Suprapubic skin (tissue), 4 donors: ENCODE data around the gene ACADS. TPM values are rescaled to one million over a fixed set of nuclear protein-coding genes. Genes with fewer than 3 reads are reported as not detected.

ENCODE experiments used
- DNase-seq, 2 donors: peaks; one replicate each; pipeline ENCODE4 v3.0.0-alpha.2; 2019; ENCODE audit warnings: low spot score in 2 of 2
- H3K27ac ChIP-seq: fragments of 200-600 bp; sonication (generic); one replicate; pipeline ENCODE4 v1.5.1; 2019
- H3K27me3 ChIP-seq: fragments of 200-600 bp; sonication (generic); one replicate; pipeline ENCODE4 v1.5.1; 2019
- H3K36me3 ChIP-seq: fragments of 200-600 bp; sonication (generic); one replicate; pipeline ENCODE4 v1.5.1; 2019
- H3K4me1 ChIP-seq: fragments of 200-600 bp; sonication (generic); one replicate; pipeline ENCODE4 v1.5.1; 2019
- H3K4me3 ChIP-seq: fragments of 200-600 bp; sonication (generic); one replicate; pipeline ENCODE4 v1.5.1; 2019; ENCODE audit warnings: mild to moderate bottlenecking
- H3K9me3 ChIP-seq: fragments of 200-600 bp; sonication (generic); one replicate; pipeline ENCODE4 v1.5.1; 2019
- CTCF ChIP-seq, 2 donors: fragments of 200-600 bp in 1 of 2; fragments of 450-650 bp in 1 of 2; sonication (generic) in 1 of 2; IDR thresholded peaks; one replicate each; pipeline ENCODE4 v1.5.1; 2016 to 2019; ENCODE audit warnings: antibody characterized with exemption in 2 of 2, mild to moderate bottlenecking in 1 of 2, moderate library complexity in 1 of 2
- EP300 ChIP-seq: sonication (generic); formaldehyde crosslinking; IDR thresholded peaks from one replicate; pipeline ENCODE4 v1.6.1; 2017; ENCODE audit warnings: antibody characterized with exemption
- POLR2A ChIP-seq, 2 donors: fragments of 450-650 bp; IDR thresholded peaks; one replicate each; pipeline ENCODE4 v1.6.1; 2017; ENCODE audit warnings: antibody characterized with exemption in 2 of 2, mild to moderate bottlenecking in 2 of 2, moderate library complexity in 2 of 2
- POLR2AphosphoS5 ChIP-seq, 3 donors: sonication (generic); formaldehyde crosslinking; IDR thresholded peaks; one replicate each; pipeline ENCODE4 v1.6.1; 2017; ENCODE audit warnings: antibody characterized with exemption in 3 of 3
- WGBS: methylation state at CpG from one replicate; pipeline ENCODE4 v1.1.5; 2018; 5-methylcytosine and 5-hydroxymethylcytosine counted together
- total RNA-seq, 4 donors: library from RNA; depleted of rRNA; stranded (reverse); fragments of >200 nt; gene quantifications; one replicate each; pipeline ENCODE4 v1.1.0, GENCODE V29; 2016

ACADS gene
- total RNA-seq, 4 donors from 2014 or later: 19.6 to 27.6 (median 24.4) TPM

- no peak overlapping the region for H3K27ac ChIP-seq
- no peak overlapping the region for H3K4me3 ChIP-seq
- H3K36me3 ChIP-seq: peaks cover 20% of the 10 kb centered on the region
- TF ChIP-seq CTCF (IDR thresholded peaks at IDR 0.05): no peak
- no peak for TF ChIP-seq EP300
- TF ChIP-seq POLR2A (IDR thresholded peaks at IDR 0.05): no peak
- no peak for TF ChIP-seq POLR2AphosphoS5 (IDR thresholded peaks at IDR 0.05)
- no peak for DNase-seq
- no peaks in the 10 kb centered on the region for H3K27me3 ChIP-seq
- WGBS: 83% methylated on average over 21 of the region's 33 CpGs
- no peaks in the 10 kb centered on the region for H3K9me3 ChIP-seq
- no peaks in the 10 kb centered on the region for H3K4me1 ChIP-seq
Observed at GRCh38 chr12:120741476-120742421, 16.1 kb downstream of the ACADS start.

DNA sequence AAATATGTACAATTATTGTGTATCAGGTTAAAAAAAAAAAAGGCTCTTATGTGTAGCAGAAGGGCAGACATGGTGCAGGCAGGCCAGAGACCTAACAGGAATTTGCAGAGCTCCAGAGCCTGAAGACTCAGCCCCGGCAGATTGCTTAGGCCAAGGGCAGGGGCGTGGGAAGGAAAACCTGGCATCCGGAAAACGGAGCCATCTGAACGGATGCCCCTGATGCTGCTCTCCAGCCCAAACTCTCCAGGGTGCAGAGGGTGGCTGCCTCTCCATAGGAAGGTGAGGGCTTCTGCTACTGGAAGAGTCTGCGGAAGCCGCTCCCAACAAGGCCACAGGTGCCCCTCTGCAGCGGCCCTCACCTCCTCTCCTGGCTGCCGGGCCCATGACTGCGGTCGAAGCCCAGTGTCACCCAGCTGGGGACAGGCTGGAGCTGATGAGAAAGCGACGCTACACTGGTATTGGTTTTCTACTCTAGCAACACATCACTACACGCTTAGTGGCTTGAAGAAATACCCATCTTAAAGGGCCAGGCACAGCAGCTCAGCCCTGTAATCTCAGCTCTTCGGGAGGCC is 19.4 kb downstream of the ACADS start:
- whole genome bisulfite sequencing: 87% methylated on average over 13 of the region's 15 CpGs
- Histone ChIP-seq H3K27ac (no peak overlapping the region), H3K4me1 (no peaks in the 10 kb centered on the region), H3K9me3 (no peaks in the 10 kb centered on the region), H3K36me3 (no peaks in the 10 kb centered on the region), H3K4me3 (no peak overlapping the region), H3K27me3 (no peaks in the 10 kb centered on the region)
- TF ChIP-seq POLR2AphosphoS5 (IDR thresholded peaks at IDR 0.05): no peak
- no peak for TF ChIP-seq CTCF (IDR thresholded peaks at IDR 0.05)
- TF ChIP-seq EP300: no peak
- TF ChIP-seq POLR2A (IDR thresholded peaks at IDR 0.05): no peak
- no peak for DNase-seq

GRCh38 chr12:120748242-120748641 is 22.6 kb downstream of the ACADS start:
- Histone ChIP-seq H3K4me3 (no peak overlapping the region), H3K27ac (no peak overlapping the region), H3K9me3 (no peaks in the 10 kb centered on the region), H3K4me1 (no peaks in the 10 kb centered on the region), H3K27me3 (no peaks in the 10 kb centered on the region), H3K36me3 (no peaks in the 10 kb centered on the region)
- TF ChIP-seq POLR2AphosphoS5 (IDR thresholded peaks at IDR 0.05): no peak
- no peak for TF ChIP-seq POLR2A (IDR thresholded peaks at IDR 0.05)
- TF ChIP-seq CTCF (IDR thresholded peaks at IDR 0.05): no peak
- no peak for TF ChIP-seq EP300
- 88% methylated on average over 7 of the region's 7 CpGs for WGBS
- DNase-seq: no peak

DNA sequence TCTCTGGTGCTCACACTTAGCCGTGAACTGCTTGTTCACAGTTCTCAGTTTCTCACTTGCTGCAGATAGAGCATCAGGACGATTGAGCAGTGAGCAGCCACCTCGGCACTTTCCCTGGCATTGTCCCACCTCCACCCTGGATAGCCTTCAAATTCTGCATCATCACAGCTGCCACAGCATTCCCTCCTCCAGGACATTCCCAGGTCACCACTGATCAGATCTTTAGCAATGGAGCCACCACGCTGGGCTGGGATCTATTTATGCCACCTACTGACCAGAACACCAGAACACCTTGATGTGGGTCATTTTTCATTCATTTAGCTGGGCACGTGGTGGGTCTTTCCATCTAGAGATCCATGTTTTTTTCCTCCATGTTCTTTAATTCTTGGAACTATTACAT is 23.6 kb downstream of the ACADS start:
- Histone ChIP-seq H3K9me3 (no peaks in the 10 kb centered on the region), H3K4me1 (no peaks in the 10 kb centered on the region), H3K27me3 (no peaks in the 10 kb centered on the region), H3K27ac (no peak overlapping the region), H3K36me3 (no peaks in the 10 kb centered on the region), H3K4me3 (no peak overlapping the region)
- TF ChIP-seq EP300: no peak
- no peak for DNase-seq
- 78% methylated on average over 5 of the region's 5 CpGs for WGBS

DNA sequence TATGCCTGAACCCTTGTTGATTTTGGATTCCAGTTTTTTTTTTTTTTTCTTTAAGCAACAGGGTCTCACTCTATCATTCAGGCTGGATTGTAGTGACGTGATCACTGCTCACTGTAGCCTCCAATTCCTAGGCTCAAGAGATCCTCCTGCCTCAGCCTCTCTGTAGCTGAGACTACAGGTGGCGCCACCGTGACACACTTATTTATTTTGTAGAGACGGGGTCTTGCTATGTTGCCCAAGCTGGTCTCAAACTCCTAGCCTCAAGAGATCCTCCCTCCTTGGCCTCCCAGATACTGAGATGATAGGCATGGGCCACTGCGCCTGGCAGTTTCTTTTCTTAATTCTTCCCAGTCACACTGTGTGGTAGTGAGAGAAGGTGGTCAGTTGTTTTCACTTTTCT is 25.2 kb downstream of the ACADS start:
- WGBS: 96% methylated on average over 5 of the region's 5 CpGs
- H3K4me3 ChIP-seq: no peak overlapping the region
- H3K27ac ChIP-seq: no peak overlapping the region
- DNase-seq: no peak
- TF ChIP-seq CTCF (IDR thresholded peaks at IDR 0.05): no peak
- TF ChIP-seq POLR2AphosphoS5 (IDR thresholded peaks at IDR 0.05): no peak
- no peak for TF ChIP-seq EP300
- TF ChIP-seq POLR2A (IDR thresholded peaks at IDR 0.05): no peak
- no peaks in the 10 kb centered on the region for H3K4me1 ChIP-seq
- no peaks in the 10 kb centered on the region for H3K9me3 ChIP-seq
- no peaks in the 10 kb centered on the region for H3K27me3 ChIP-seq
- H3K36me3 ChIP-seq: no peaks in the 10 kb centered on the region
